Large intestine (tissue), 3 donors: ENCODE measurements around the gene FBXO2. TPM values are rescaled to one million over a fixed set of nuclear protein-coding genes. Genes with fewer than 3 reads are reported as not detected.

Experiments used
- DNase-seq, 2 donors: peaks; one replicate each; pipeline versions ENCODE4 v3.0.0 to v3.0.0-alpha.2; 2013
- H3K27ac ChIP-seq: one replicate; pipeline ENCODE4 v1.5.1; 2013; ENCODE audit warnings: low read length
- H3K27me3 ChIP-seq: 2 replicates; pipeline ENCODE4 v1.6.1; 2013; ENCODE audit warnings: low read length; ENCODE audit not compliant: control insufficient read depth, insufficient read depth
- H3K36me3 ChIP-seq: 2 replicates; pipeline ENCODE4 v1.6.1; 2013; ENCODE audit warnings: low read length; ENCODE audit not compliant: control insufficient read depth, insufficient read depth
- H3K4me1 ChIP-seq: one replicate; pipeline ENCODE4 v1.6.1; 2013; ENCODE audit warnings: low read length; ENCODE audit not compliant: control insufficient read depth, insufficient read depth
- H3K4me3 ChIP-seq: one replicate; pipeline ENCODE4 v1.5.1; 2013; ENCODE audit warnings: low read length
- H3K9me3 ChIP-seq: one replicate; pipeline ENCODE4 v1.6.1; 2013; ENCODE audit warnings: mild to moderate bottlenecking, low read depth, low read length, moderate library complexity; ENCODE audit not compliant: control insufficient read depth
- WGBS: methylation state at CpG from one replicate; pipeline ENCODE4 v1.1.5; 2013; ENCODE audit warnings: low lambda C conversion rate; ENCODE audit not compliant: insufficient coverage; 5-methylcytosine and 5-hydroxymethylcytosine counted together
- polyA plus RNA-seq: library from polyadenylated mRNA; unstranded; fragments of 120-200 nt; gene quantifications from one replicate; pipeline ENCODE4 v1.2.1, GENCODE V29; 2013

Gene FBXO2
- polyA plus RNA-seq, 1 donor, result 102 TPM

DNA sequence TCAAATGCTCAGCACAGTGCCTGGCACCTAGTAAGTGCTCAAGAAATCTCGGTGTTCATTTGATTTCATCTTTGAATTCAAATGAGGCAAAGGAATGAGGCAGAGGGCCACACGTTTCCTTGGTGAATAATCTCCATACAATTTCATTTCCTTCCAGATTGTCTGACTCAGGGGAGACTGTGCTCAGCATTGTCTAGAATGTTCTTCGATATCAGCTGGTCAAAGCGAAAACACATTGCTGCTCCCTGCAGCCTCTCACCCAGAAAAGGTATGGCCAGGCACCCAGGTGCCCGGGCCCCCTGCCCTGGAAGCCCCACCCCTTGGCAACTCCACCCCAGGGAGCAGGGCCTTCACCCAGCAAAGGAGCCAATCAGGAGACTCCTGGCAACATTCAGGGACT is 55.8 kb downstream of the FBXO2 start:
- Histone ChIP-seq H3K27me3 (peaks cover 8% of the 10 kb centered on the region), H3K4me1 (no peaks in the 10 kb centered on the region), H3K36me3 (no peaks in the 10 kb centered on the region), H3K4me3 (no peak overlapping the region), H3K27ac (no peak overlapping the region), H3K9me3 (no peaks in the 10 kb centered on the region)
- WGBS, result no CpG with 5 or more reads among the region's 5 CpGs
- DNase-seq, result no peak

Other genes with a start within 250 kb of the FBXO2 start
- gene DISP3, start 175.3 kb downstream of the FBXO2 start, polyA plus RNA-seq, result 0.76 TPM
- gene FBXO44, start 448 bp upstream of the FBXO2 start, polyA plus RNA-seq, result 33.6 TPM
- gene FBXO6, start 9.8 kb upstream of the FBXO2 start, polyA plus RNA-seq, result 18.3 TPM
- 30.0 TPM for gene MAD2L2, start 26.7 kb upstream of the FBXO2 start, polyA plus RNA-seq
- 0.42 TPM for gene DRAXIN, start 37.3 kb upstream of the FBXO2 start, polyA plus RNA-seq
- gene AGTRAP, start 81.7 kb upstream of the FBXO2 start, polyA plus RNA-seq, result 21.5 TPM
- 0.15 TPM for gene C1orf167, start 107.8 kb upstream of the FBXO2 start, polyA plus RNA-seq
- 17.1 TPM for gene MTHFR, start 151.5 kb upstream of the FBXO2 start, polyA plus RNA-seq
- 22.4 TPM for gene CLCN6, start 151.8 kb upstream of the FBXO2 start, polyA plus RNA-seq
- gene NPPA, start 193.4 kb upstream of the FBXO2 start, polyA plus RNA-seq, result 1.8 TPM
- not detected for gene NPPB, start 204.5 kb upstream of the FBXO2 start, polyA plus RNA-seq